Astrocyte of the cerebellum (primary cell): ENCODE measurements around the gene GCLM.

ENCODE experiments used
- DNase-seq: peaks from one replicate; pipeline ENCODE4 v3.0.0-alpha.2; 2011; ENCODE audit warnings: low read depth
- H3K4me3 ChIP-seq: 2 replicates; pipeline ENCODE4 v1.5.1; 2011; ENCODE audit warnings: mild to moderate bottlenecking, low read depth, low read length, moderate library complexity
- CTCF ChIP-seq: IDR thresholded peaks from 2 replicates; pipeline ENCODE4 v1.5.1; 2012; ENCODE audit warnings: low read length, low read depth, moderate library complexity, mild to moderate bottlenecking; ENCODE audit errors: missing control alignments
- in situ Hi-C: cut with HindIII; loops from 2 replicates; pipeline ENCODE4 v1.10.0; 2017; ENCODE audit warnings: low sequenced_read_pairs

Gene GCLM

GRCh38 chr1:93907718-93908117 lies 1.5 kb downstream of the GCLM start:
- DNase-seq = peak; percentile 62
- in situ Hi-C loops = no loop called here
- peak overlapping the region; percentile 81 for H3K4me3 ChIP-seq
- no peak for TF ChIP-seq CTCF

GRCh38 chr1:93906480-93906879 lies 2.8 kb downstream of the GCLM start:
- in situ Hi-C loops = no loop called here
- H3K4me3 ChIP-seq = peak overlapping the region; percentile 14
- no peak for DNase-seq
- TF ChIP-seq CTCF = no peak

- H3K4me3 ChIP-seq = no peak overlapping the region
- no peak for DNase-seq
Measured at GRCh38 chr1:93905734-93906133, 3.5 kb downstream of the GCLM start.

GRCh38 chr1:93905051-93905450 lies 4.2 kb downstream of the GCLM start:
- H3K4me3 ChIP-seq = no peak overlapping the region
- in situ Hi-C loops = no loop called here
- no peak for DNase-seq
- no peak for TF ChIP-seq CTCF

More at GRCh38 chr1:93905734-93906133, 3.5 kb downstream of the GCLM start:
- TF ChIP-seq CTCF = no peak
- in situ Hi-C loops = no loop called here

GRCh38 chr1:93904228-93904627 lies 5.0 kb downstream of the GCLM start:
- no peak for TF ChIP-seq CTCF
- no peak overlapping the region for H3K4me3 ChIP-seq
- in situ Hi-C loops = no loop called here
- DNase-seq = no peak

GRCh38 chr1:93900723-93901504 lies 8.3 kb downstream of the GCLM start:
- in situ Hi-C loops = no loop called here
- H3K4me3 ChIP-seq = no peak overlapping the region
- no peak for TF ChIP-seq CTCF
- no peak for DNase-seq
